NCI-H526 treated with DMSO at 0.1 percent for 48 hours (cell line): Measurements from ENCODE around the gene PLAC1.

Source experiments
- DNase-seq: peaks from one replicate; lab custom pipeline; 2025; lab: John Stamatoyannopoulos, UW

PLAC1 gene

GRCh38 chrX:134543288-134543687 is 115.0 kb downstream of the PLAC1 start:
- DNase-seq = no peak

DNA sequence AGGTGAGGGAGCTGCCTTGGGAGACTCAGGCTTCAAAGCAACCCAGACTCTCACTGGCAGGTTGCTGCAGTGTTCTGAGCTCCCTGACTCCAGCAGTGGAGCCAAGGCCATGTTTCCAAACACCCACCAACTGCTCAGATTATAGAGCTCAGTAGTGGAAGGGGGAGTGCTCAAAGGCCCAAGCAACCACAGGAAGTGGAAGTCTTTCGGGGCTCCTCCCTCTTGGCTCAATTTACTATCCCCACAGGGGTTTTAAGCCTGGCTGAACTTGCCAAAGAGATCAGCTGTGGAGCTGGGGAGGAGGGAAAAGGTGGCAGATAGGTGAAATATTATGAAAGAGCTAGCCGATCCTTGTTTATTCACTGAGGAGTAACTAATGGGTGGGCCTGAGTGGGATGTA is 115.8 kb downstream of the PLAC1 start:
- DNase-seq = no peak

- DNase-seq = no peak
These were observed 116.4 kb downstream of the PLAC1 start for GRCh38 chrX:134541906-134542305.

DNA sequence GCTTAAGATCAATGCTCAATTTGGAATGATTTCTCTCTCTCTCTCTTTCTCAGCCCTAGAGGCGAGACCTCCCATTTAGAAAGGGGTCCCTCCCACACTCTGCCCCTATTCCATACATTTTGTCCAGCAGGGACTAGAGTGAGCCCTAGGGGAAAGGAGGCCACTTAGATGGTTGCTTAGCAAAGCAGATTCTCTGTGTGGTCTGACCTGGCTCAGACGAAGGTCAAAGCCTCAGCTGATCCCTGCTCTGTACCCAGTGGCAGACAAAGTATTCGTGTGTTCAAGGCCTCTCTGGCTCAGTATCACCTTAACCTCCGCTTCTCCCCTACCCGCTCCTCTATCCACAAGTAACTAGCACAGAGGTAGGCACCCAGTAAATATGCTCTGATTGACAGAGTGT is 120.0 kb downstream of the PLAC1 start:
- DNase-seq = no peak

GRCh38 chrX:134537179-134537955 is 120.9 kb downstream of the PLAC1 start:
- DNase-seq = no peak

GRCh38 chrX:134533952-134534351 is 124.3 kb downstream of the PLAC1 start:
- no peak for DNase-seq

- DNase-seq = no peak
These were observed 124.9 kb downstream of the PLAC1 start for GRCh38 chrX:134533352-134533751.

GRCh38 chrX:134530845-134531244 is 127.4 kb downstream of the PLAC1 start:
- no peak for DNase-seq

DNA sequence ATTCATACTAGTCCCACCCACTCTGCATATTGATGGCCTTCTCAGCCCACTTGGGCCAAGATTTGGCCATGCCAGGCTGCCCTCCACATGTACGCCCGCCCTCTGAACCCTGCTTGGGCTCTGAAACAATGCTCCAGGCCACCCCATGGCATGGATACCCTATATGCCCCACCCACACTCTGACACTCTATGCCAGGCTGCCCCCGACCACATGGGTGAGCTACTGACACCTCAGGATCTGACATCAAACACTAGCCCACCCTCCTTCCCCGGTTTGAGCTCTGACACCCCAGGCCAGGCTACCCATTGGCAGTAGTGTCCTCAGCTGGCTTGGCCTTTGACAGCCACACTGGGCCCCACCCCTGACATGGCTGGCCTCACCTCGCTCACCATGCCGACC is 128.8 kb downstream of the PLAC1 start:
- no peak for DNase-seq

DNA sequence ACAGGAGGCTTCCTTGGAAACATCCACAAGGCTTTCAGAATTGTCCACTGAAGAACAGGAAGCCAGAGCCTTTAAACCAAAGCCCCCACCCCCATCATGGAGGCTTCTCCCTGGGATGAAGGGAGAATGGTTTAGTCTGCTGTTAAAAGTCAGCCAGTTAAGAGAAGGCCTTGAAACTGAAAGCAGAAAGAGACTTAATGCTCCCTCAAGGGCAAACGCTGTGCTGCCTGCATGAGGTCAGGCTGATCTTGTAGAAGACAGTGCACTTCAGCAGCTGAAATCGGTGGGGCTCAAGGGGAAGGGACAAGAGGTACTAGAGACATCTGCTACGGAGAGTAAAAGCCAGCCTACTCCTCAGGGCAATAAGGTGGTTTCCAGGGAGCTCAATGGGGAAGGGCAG is 129.3 kb downstream of the PLAC1 start:
- DNase-seq = no peak

DNA sequence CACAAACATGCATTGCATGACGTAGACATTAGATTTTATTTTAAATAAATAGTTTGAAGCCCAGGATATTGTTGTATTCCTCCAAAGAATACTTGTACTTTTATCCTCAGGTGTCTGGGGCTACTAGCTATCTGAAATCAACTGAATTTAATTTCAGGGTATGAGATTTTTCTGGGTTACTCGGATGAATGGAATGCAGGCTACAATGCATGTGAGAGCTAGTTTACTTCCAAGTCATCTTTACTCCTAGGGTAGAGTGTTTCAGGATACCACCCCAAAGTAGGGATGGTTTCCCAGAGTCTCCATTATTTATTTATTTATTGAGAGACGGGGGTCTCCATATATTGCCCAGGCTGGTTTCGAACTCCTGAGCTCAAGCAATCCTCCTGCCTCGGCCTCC is 131.9 kb downstream of the PLAC1 start:
- DNase-seq = no peak

GRCh38 chrX:134525086-134525792 is 133.0 kb downstream of the PLAC1 start:
- no peak for DNase-seq

GRCh38 chrX:134524181-134524580 is 134.1 kb downstream of the PLAC1 start:
- DNase-seq = no peak

GRCh38 chrX:134520860-134521390 is 137.3 kb downstream of the PLAC1 start:
- peak; percentile 18 for DNase-seq
